Measurements from ENCODE around the gene IFT43. TPM values are rescaled to one million over a fixed set of nuclear protein-coding genes. Genes with fewer than 3 reads are reported as not detected.
A peak's percentile ranks its signal among the peaks of the same experiment; 100 is the strongest.

The IFT43 gene
- total RNA-seq, 1 donor from 2014 or later, result 36.8 TPM

DNA sequence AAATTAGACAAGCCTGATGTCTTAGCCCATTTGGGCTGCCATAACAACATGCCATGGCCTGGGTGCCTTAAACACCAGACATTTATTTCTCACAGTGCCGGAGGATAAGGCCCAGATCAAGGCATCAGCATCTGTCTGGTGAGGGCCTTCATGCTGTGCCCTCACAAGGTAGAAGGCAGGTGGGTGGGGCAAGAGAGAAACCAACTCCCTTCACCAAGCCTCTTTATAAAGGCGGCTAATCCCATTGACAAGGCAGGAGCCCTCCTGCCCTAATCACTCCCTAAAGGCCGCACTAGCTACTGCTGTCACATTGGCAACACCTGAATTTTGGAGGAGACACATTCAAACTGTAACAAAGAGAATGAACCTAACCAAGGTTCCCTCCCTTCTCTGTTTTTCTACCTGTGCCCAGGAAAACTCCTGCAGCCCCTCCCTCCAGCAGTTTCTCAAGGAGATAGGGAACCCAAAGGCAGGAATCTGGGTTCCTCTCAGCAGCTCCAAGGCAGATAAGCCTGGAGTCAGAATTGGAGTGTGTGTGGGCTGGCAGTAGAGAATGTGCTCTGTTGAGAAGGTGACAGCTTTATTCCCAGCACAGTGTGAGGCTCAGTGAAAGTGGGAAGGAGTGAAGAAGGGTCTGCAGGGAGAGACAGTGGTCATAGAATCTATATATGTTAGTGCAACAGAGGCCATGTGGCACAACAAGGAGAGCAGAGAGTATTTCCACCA, 144.5 kb downstream of the IFT43 start:
- Histone ChIP-seq H3K9me3 (ENCODE audit: low read depth) (no peaks in the 10 kb centered on the region), H3K27me3 (peaks cover 53% of the 10 kb centered on the region), H3K36me3 (no peaks in the 10 kb centered on the region), H2AFZ (replicated peaks) (no peak overlapping the region), H3K4me3 (no peak overlapping the region), H3F3A (ENCODE audit: low read depth) (no peaks in the 10 kb centered on the region), H3K4me2 (no peak overlapping the region), H3K9ac (no peak overlapping the region), H3K27ac (no peak overlapping the region), H3K79me2 (ENCODE audit: low read depth) (no peaks in the 10 kb centered on the region), H4K20me1 (ENCODE audit: low read depth) (peaks cover 29% of the 10 kb centered on the region), H3K4me1 (peaks cover 17% of the 10 kb centered on the region)
- H3K36me3 Mint-ChIP-seq, result no peaks in the 10 kb centered on the region
- H3K9me3 Mint-ChIP-seq, result no peaks in the 10 kb centered on the region
- TF ChIP-seq EZH2 (IDR thresholded peaks at IDR 0.05) (no peak), EZH2phosphoT487 (IDR thresholded peaks at IDR 0.05) (no peak)
- TF ChIP-seq, protein P1, sequence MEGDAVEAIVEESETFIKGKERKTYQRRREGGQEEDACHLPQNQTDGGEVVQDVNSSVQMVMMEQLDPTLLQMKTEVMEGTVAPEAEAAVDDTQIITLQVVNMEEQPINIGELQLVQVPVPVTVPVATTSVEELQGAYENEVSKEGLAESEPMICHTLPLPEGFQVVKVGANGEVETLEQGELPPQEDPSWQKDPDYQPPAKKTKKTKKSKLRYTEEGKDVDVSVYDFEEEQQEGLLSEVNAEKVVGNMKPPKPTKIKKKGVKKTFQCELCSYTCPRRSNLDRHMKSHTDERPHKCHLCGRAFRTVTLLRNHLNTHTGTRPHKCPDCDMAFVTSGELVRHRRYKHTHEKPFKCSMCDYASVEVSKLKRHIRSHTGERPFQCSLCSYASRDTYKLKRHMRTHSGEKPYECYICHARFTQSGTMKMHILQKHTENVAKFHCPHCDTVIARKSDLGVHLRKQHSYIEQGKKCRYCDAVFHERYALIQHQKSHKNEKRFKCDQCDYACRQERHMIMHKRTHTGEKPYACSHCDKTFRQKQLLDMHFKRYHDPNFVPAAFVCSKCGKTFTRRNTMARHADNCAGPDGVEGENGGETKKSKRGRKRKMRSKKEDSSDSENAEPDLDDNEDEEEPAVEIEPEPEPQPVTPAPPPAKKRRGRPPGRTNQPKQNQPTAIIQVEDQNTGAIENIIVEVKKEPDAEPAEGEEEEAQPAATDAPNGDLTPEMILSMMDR (IDR thresholded peaks at IDR 0.05), result no peak
- peaks cover 16% of the 10 kb centered on the region for H3K27me3 Mint-ChIP-seq (ENCODE audit: insufficient read depth, low read depth)
- no peak overlapping the region for H3K27ac Mint-ChIP-seq
- H3K4me1 Mint-ChIP-seq, result peaks cover 29% of the 10 kb centered on the region
- H3K4me3 Mint-ChIP-seq, result no peak overlapping the region
- peak; percentile 53 for DNase-seq (ENCODE audit: low spot score)

DNA sequence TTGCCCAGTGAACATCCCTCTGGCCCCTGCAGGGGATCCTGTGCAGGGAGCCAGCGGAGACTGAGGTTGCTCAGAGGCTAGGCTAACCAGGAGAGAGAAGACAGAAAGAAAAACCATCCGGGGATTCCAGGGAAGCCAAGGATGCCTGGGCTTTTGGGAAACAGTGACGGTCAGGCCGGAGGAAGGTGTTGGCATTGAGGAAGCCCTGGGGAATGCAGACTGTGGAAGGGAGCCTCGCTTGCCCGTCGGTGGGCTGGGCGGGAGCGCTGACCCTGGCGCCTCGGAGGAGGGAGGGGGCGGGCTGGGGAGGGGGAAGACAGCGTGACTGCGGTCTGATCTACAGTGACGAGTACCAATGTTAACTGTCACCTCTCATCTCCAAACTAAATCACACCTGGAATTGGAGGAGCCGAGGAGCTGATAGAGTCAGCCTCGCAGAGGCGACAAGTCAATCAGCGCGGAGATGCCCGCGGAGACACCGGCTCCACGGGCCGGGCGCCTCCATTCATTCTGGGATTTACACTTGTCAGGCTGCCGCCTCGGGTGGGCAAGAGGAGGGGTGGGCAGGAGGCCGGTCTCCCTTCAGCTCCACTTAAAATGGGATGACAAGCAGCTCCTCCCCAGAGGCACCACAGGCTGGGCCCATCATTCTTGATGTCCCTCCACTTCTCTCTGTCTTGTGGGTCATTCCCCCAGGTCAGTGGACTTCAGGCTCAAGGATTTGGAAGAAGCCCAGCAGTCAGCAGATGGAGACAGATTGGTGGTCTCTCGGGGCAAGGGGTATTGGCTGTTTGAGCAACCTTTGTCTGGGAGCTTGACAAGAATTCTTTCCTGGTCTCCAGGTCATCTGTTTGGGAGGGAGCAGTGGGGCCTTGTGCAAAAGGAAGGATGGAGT, 145.8 kb downstream of the IFT43 start:
- Histone ChIP-seq H3K4me3 (no peak overlapping the region), H3K9me3 (ENCODE audit: low read depth) (no peaks in the 10 kb centered on the region), H3K4me2 (no peak overlapping the region), H3F3A (ENCODE audit: low read depth) (peaks cover 2% of the 10 kb centered on the region), H3K4me1 (peaks cover 18% of the 10 kb centered on the region), H3K36me3 (no peaks in the 10 kb centered on the region), H4K20me1 (ENCODE audit: low read depth) (peaks cover 34% of the 10 kb centered on the region), H3K79me2 (ENCODE audit: low read depth) (no peaks in the 10 kb centered on the region), H3K9ac (no peak overlapping the region), H3K27ac (no peak overlapping the region), H3K27me3 (peaks cover 66% of the 10 kb centered on the region), H2AFZ (replicated peaks) (no peak overlapping the region)
- no peak overlapping the region for H3K27ac Mint-ChIP-seq
- peaks cover 33% of the 10 kb centered on the region for H3K4me1 Mint-ChIP-seq
- H3K9me3 Mint-ChIP-seq, result no peaks in the 10 kb centered on the region
- peaks cover 26% of the 10 kb centered on the region for H3K27me3 Mint-ChIP-seq (ENCODE audit: insufficient read depth, low read depth)
- TF ChIP-seq EZH2 (IDR thresholded peaks at IDR 0.05) (no peak), EZH2phosphoT487 (IDR thresholded peaks at IDR 0.05) (no peak)
- TF ChIP-seq, protein P1 (IDR thresholded peaks at IDR 0.05), result no peak
- H3K4me3 Mint-ChIP-seq, result peak overlapping the region; percentile 16
- no peaks in the 10 kb centered on the region for H3K36me3 Mint-ChIP-seq
- peak; percentile 31 for DNase-seq (ENCODE audit: low spot score)

DNA sequence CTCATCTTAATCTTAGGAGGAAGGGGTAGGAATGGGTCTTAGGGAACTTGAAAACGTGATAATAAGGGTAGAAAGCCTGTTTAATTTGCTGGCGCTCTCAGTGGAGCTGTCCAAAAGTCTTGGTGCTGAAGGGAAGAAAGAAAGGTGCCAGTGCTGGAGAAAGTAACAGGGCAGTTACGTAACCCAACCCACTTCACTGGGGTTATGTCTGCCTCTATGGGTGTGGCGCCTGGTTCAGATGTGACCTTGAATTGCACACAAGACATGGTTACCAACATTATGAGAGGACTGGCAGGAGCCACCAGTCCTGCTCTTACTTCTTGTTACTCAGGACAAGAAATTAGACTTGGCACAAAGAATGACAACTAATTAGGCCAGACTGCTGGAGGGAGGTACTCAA, 147.5 kb downstream of the IFT43 start:
- peaks cover 84% of the 10 kb centered on the region for H3K27me3 ChIP-seq
- H3K9me3 Mint-ChIP-seq, result no peaks in the 10 kb centered on the region
- H3K4me2 ChIP-seq, result no peak overlapping the region
- H4K20me1 ChIP-seq (ENCODE audit: low read depth), result peaks cover 48% of the 10 kb centered on the region
- no peak overlapping the region for H3K27ac ChIP-seq
- no peak overlapping the region for H3K27ac Mint-ChIP-seq
- no peak overlapping the region for H3K9ac ChIP-seq
- peaks cover 35% of the 10 kb centered on the region for H3K4me1 ChIP-seq
- H3K4me1 Mint-ChIP-seq, result peaks cover 46% of the 10 kb centered on the region
- TF ChIP-seq EZH2phosphoT487 (IDR thresholded peaks at IDR 0.05) (no peak), EZH2 (IDR thresholded peaks at IDR 0.05) (no peak)
- TF ChIP-seq, protein P1 (IDR thresholded peaks at IDR 0.05), result no peak
- peaks cover 30% of the 10 kb centered on the region for H3K27me3 Mint-ChIP-seq (ENCODE audit: insufficient read depth, low read depth)
- H2AFZ ChIP-seq (replicated peaks), result no peak overlapping the region
- no peak overlapping the region for H3K4me3 Mint-ChIP-seq
- DNase-seq (ENCODE audit: low spot score), result peak; percentile 71
- H3K36me3 ChIP-seq, result no peaks in the 10 kb centered on the region
- no peaks in the 10 kb centered on the region for H3K9me3 ChIP-seq (ENCODE audit: low read depth)
- H3K36me3 Mint-ChIP-seq, result no peaks in the 10 kb centered on the region
- H3F3A ChIP-seq (ENCODE audit: low read depth), result peaks cover 20% of the 10 kb centered on the region
- H3K4me3 ChIP-seq, result no peak overlapping the region
- H3K79me2 ChIP-seq (ENCODE audit: low read depth), result no peaks in the 10 kb centered on the region

Other genes starting within 250 kb of the IFT43 start
- gene TGFB3, start 3.8 kb upstream of the IFT43 start, total RNA-seq (ENCODE audit: low replicate concordance), result 0.12 TPM in 1 of 2 replicates, not detected in the other
- gene GPATCH2L, start 166.2 kb downstream of the IFT43 start, total RNA-seq (ENCODE audit: low replicate concordance), result 68.2 and 93.0 TPM in 2 replicates

All from neural progenitor cell (in vitro differentiated cells).